22Rv1 (cell line): ENCODE results near the gene KCNA2.

Experiments
- H3K27ac ChIP-seq: fragments of 450-650 bp; 2 replicates; pipeline ENCODE4 v1.5.1; 2017
- CTCF ChIP-seq: fragments of 450-650 bp; IDR thresholded peaks from 2 replicates; pipeline ENCODE4 v1.5.1; 2017; ENCODE audit warnings: mild to moderate bottlenecking
- ZFX ChIP-seq: fragments of 450-650 bp; IDR thresholded peaks from 2 replicates; pipeline ENCODE4 v1.6.1; 2017; ENCODE audit warnings: antibody characterized with exemption, borderline replicate concordance

KCNA2 gene

GRCh38 chr1:110581682-110582145, 24.4 kb downstream of the KCNA2 start:
- TF ChIP-seq CTCF (no peak), ZFX (no peak)
- H3K27ac ChIP-seq, result no peak overlapping the region

GRCh38 chr1:110580244-110580643, 25.9 kb downstream of the KCNA2 start:
- TF ChIP-seq ZFX (no peak), CTCF (no peak)
- no peak overlapping the region for H3K27ac ChIP-seq

- TF ChIP-seq ZFX (no peak), CTCF (no peak)
- no peak overlapping the region for H3K27ac ChIP-seq
Measured at GRCh38 chr1:110579460-110579859, 26.7 kb downstream of the KCNA2 start.

GRCh38 chr1:110576441-110576840, 29.7 kb downstream of the KCNA2 start:
- H3K27ac ChIP-seq, result no peak overlapping the region
- TF ChIP-seq ZFX (no peak), CTCF (no peak)

GRCh38 chr1:110573314-110573713, 32.8 kb downstream of the KCNA2 start:
- no peak overlapping the region for H3K27ac ChIP-seq
- no peak for TF ChIP-seq CTCF
- TF ChIP-seq ZFX, result no peak

- H3K27ac ChIP-seq, result no peak overlapping the region
- TF ChIP-seq CTCF (no peak), ZFX (no peak)
Measured at GRCh38 chr1:110572751-110573150, 33.4 kb downstream of the KCNA2 start.

GRCh38 chr1:110570901-110571300, 35.3 kb downstream of the KCNA2 start:
- TF ChIP-seq ZFX (no peak), CTCF (no peak)
- H3K27ac ChIP-seq, result no peak overlapping the region
